A673 (cell line): ENCODE data around the gene FRAS1. TPM values are rescaled to one million over a fixed set of nuclear protein-coding genes. Genes with fewer than 3 reads are reported as not detected.

Experiments used
- BruUV-seq: library from RNA; stranded (reverse); fragments of 400-500 nt; replicated peaks from 2 replicates; lab custom pipeline; 2021; lab: Mats Ljungman, UMichigan
- CTCF ChIA-PET: fragments of 300-600 bp; sonication (Branson Sonifier 250); formaldehyde crosslinking; loops from one replicate; lab custom pipeline; 2022; ENCODE audit warnings: antibody characterized with exemption; lab: Charles Lee
- POLR2A ChIA-PET: fragments of 300-600 bp; sonication (Branson Sonifier 250); formaldehyde crosslinking; loops from one replicate; lab custom pipeline; 2022; ENCODE audit warnings: antibody characterized with exemption; ENCODE audit not compliant: low non-redundant PET; lab: Charles Lee
- DNase-seq: peaks from one replicate; pipeline ENCODE4 v3.0.0-alpha.2; 2015; ENCODE audit warnings: low spot score
- H3K27ac ChIP-seq: fragments of 200-600 bp; sonication (generic); 2 replicates; pipeline ENCODE4 v1.5.1; 2016; ENCODE audit warnings: mixed run types, low read depth, mild to moderate bottlenecking, mixed read lengths, antibody characterized with exemption, low read length; ENCODE audit not compliant: poor library complexity, severe bottlenecking
- H3K27me3 ChIP-seq: fragments of 200-600 bp; sonication (generic); replicated peaks from 2 replicates; pipeline ENCODE4 v1.6.1; 2017; ENCODE audit warnings: mixed run types, low read depth, mild to moderate bottlenecking, mixed read lengths, antibody characterized with exemption, low read length; ENCODE audit not compliant: insufficient read depth, poor library complexity
- H3K36me3 ChIP-seq: fragments of 200-600 bp; sonication (generic); 2 replicates; pipeline ENCODE4 v1.6.1; 2016; ENCODE audit warnings: mixed run types, mild to moderate bottlenecking, mixed read lengths, antibody characterized with exemption, low read length; ENCODE audit not compliant: insufficient read depth, poor library complexity, severe bottlenecking
- H3K4me1 ChIP-seq: fragments of 200-600 bp; sonication (generic); 2 replicates; pipeline ENCODE4 v1.6.1; 2017; ENCODE audit warnings: mixed run types, mild to moderate bottlenecking, mixed read lengths, antibody characterized with exemption, low read length; ENCODE audit not compliant: insufficient read depth, poor library complexity, severe bottlenecking
- H3K4me3 ChIP-seq: fragments of 200-600 bp; sonication (generic); 2 replicates; pipeline ENCODE4 v1.5.1; 2016; ENCODE audit warnings: low read depth, mixed run types, mild to moderate bottlenecking, mixed read lengths, low read length; ENCODE audit not compliant: poor library complexity, severe bottlenecking
- H3K9me3 ChIP-seq: fragments of 200-600 bp; sonication (generic); 2 replicates; pipeline ENCODE4 v1.6.1; 2016; ENCODE audit warnings: mixed run types, low read depth, mild to moderate bottlenecking, mixed read lengths, antibody characterized with exemption, low read length; ENCODE audit not compliant: poor library complexity, severe bottlenecking
- CTCF ChIP-seq: fragments of 300-800, 200-600 bp; sonication (generic); conservative IDR thresholded peaks from 2 replicates; pipeline ENCODE4 v1.5.1; 2017; ENCODE audit warnings: low read depth, mild to moderate bottlenecking, antibody characterized with exemption, low read length, moderate library complexity, mixed read lengths
- EZH2 ChIP-seq: fragments of 200-600 bp; sonication (generic); IDR thresholded peaks from 2 replicates; pipeline ENCODE4 v1.6.1; 2017; ENCODE audit warnings: borderline replicate concordance, low read depth, mild to moderate bottlenecking, mixed read lengths, antibody characterized with exemption, low read length; ENCODE audit not compliant: poor library complexity, severe bottlenecking
- intact Hi-C: fragments of 100-400 bp; cut with micrococcal nuclease; formaldehyde crosslinking; loops from one replicate; pipeline ENCODE4 v1.10.0; 2022; ENCODE audit not compliant: unreplicated experiment
- total RNA-seq: library from RNA; stranded (reverse); gene quantifications from 2 replicates; pipeline ENCODE4 v1.2.3, GENCODE V29; 2021

Gene FRAS1
- total RNA-seq, 1 experiment from 2014 or later = 0.06 TPM

- H3K4me1 ChIP-seq = no peaks in the 10 kb centered on the region
- H3K27me3 ChIP-seq = no peaks in the 10 kb centered on the region
- CTCF ChIA-PET = no interaction called here
- no TSS peak for BruUV-seq
- intact Hi-C loops = no loop called here
- H3K36me3 ChIP-seq = no peaks in the 10 kb centered on the region
- POLR2A ChIA-PET = no interaction called here
- TF ChIP-seq EZH2 = no peak
- TF ChIP-seq CTCF = no peak
- no peak for DNase-seq
- no peak overlapping the region for H3K27ac ChIP-seq
- no peak overlapping the region for H3K4me3 ChIP-seq
- H3K9me3 ChIP-seq = no peaks in the 10 kb centered on the region
Observed at GRCh38 chr4:78437608-78438088, 380.5 kb downstream of the FRAS1 start.

- POLR2A ChIA-PET = no interaction called here
- CTCF ChIA-PET = no interaction called here
- intact Hi-C loops = no loop called here
Observed at GRCh38 chr4:78439328-78439727, 382.2 kb downstream of the FRAS1 start.

GRCh38 chr4:78441756-78442155 lies 384.6 kb downstream of the FRAS1 start:
- no TSS peak for BruUV-seq
- H3K36me3 ChIP-seq = no peaks in the 10 kb centered on the region
- ChIA-PET CTCF (no interaction called here), POLR2A (no interaction called here)
- intact Hi-C loops = no loop called here
- TF ChIP-seq EZH2 (no peak), CTCF (no peak)
- no peaks in the 10 kb centered on the region for H3K4me1 ChIP-seq
- no peak overlapping the region for H3K4me3 ChIP-seq
- H3K27ac ChIP-seq = no peak overlapping the region
- H3K9me3 ChIP-seq = no peaks in the 10 kb centered on the region
- no peak for DNase-seq
- no peaks in the 10 kb centered on the region for H3K27me3 ChIP-seq

More at GRCh38 chr4:78439328-78439727, 382.2 kb downstream of the FRAS1 start:
- TF ChIP-seq EZH2 (no peak), CTCF (no peak)
- H3K36me3 ChIP-seq = no peaks in the 10 kb centered on the region
- no peaks in the 10 kb centered on the region for H3K9me3 ChIP-seq
- H3K27me3 ChIP-seq = no peaks in the 10 kb centered on the region
- no peak overlapping the region for H3K4me3 ChIP-seq
- no peaks in the 10 kb centered on the region for H3K4me1 ChIP-seq
- DNase-seq = no peak
- no TSS peak for BruUV-seq
- H3K27ac ChIP-seq = no peak overlapping the region
